Kidney tubule cell (primary cell): ENCODE results near the gene CD68.

Experiments
- DNase-seq: peaks from one replicate; pipeline ENCODE4 v3.0.0-alpha.2; 2018; ENCODE audit warnings: low spot score

CD68 gene

GRCh38 chr17:7579001-7579833 is at the start of gene CD68:
Gene CD68, plus strand, starts transcription at chr17:7579638. Its CDS starts 40 bp downstream, at chr17:7579678.
- peak; percentile 97 for DNase-seq

- DNase-seq: peak; percentile 4
Observed at GRCh38 chr17:7530023-7530900, 49.2 kb upstream of the CD68 start.

DNA sequence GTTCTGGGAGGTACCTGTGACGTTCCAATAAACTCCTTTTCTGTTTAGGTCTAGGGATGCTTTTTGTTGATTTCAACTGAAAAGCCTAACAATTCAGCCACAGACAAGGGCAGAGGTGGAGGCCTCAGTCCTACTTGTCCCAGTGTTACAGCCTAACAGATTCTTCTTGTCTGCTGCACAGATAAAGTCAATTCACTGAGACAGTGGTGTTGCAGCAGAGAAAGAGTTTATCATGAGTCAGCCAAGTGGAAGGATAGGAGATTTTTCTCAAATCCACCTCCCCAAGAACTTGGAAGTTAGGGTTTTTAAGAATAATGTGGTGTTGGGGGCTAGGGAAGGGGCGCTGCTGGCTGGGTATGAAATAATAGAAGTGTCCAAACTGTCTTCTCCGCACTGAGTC is 41.4 kb upstream of the CD68 start:
- no peak for DNase-seq

GRCh38 chr17:7538891-7539545 is 40.4 kb upstream of the CD68 start:
- peak; percentile 67 for DNase-seq

DNA sequence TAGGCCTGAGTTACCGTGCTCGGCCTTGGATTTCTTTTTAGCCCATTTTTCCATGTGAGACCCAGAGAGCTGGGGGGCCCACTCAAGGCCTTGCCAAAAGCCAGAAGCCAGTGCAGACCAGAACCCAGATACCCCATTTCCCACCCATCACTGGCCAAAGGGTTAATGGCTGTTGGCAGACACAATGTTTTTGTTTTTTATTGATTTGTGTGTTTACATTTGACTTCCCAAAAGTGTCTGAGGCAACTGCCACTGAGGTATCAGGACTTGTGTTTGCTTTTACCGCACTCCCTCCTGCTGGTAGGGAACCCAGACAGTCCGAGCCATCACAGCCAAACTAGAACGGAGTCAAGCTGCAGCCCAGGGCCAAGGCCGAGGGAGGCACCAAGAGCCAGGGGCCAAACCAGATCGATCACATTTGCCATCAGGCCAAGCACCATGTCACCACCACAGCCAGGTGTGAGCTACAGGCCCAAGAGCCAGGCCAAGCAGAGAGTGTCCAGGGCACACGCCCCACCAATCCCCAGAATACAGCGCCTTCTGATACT is 38.3 kb upstream of the CD68 start:
- DNase-seq: no peak

DNA sequence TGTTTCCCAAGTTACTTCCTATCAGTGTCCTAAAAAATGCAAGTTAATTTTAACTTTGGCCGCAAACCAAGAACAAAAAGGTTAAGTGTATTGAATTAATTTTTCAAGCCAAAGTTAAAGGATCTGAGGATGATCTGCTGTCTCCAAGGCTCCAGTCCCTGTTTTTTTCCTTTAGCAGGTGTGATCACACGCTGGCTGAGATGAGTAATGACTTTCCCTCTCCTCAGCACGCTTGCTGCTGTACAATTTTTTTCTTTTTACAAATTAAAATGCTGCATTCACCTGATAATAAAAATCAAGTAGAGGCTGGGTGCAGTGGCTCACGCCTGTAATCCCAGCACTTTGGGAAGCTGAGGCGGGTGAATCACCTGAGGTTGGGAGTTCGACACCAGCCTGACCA is 34.5 kb upstream of the CD68 start:
- no peak for DNase-seq

GRCh38 chr17:7548585-7549400 is 30.6 kb upstream of the CD68 start, which contains the start of gene TNFSF12:
Gene TNFSF12, plus strand, starts transcription at chr17:7549058. Its CDS starts 96 bp downstream, at chr17:7549154.
- peak; percentile 44 for DNase-seq

- peak; percentile 36 for DNase-seq
Observed at GRCh38 chr17:7549401-7550055, 29.9 kb upstream of the CD68 start.

DNA sequence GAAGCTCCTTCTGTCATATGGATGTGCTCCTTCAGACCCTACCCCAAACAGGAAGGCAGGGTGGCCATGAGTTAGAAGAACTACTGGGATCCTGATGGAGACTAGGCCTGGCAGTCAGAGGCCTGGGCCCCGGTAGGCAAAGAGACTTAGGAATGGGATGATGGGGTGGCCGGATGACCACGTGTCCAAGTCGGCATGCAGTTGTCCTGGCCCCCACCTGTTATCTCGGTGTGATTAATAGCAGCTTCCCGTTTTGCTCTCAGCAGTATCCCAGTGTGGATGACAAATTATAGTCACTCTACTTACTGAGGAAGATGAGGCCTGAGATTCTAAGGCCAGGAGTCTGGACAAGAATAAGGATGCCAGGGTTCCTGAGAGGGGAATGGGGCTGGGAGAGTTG is 29.1 kb upstream of the CD68 start:
- no peak for DNase-seq

DNA sequence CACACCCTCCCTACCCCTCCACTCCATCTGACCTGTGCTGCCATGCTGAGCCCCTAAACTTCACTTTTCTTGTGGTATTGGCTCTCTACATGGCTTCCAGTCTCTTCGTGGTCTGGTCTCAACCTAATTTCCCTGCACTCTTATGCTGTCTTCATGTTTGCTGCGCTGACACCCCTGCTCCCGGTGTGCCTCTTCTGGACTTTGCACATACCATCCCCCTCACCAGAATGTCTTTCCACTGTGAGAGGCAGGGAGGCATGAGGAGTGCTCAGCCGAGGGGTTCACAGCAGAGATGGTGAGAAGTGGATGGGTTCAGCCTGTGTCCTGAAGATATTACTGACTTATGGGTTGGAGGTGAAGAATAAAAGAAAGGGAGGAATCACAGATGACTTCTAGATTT is 28.0 kb upstream of the CD68 start:
- DNase-seq: no peak

DNA sequence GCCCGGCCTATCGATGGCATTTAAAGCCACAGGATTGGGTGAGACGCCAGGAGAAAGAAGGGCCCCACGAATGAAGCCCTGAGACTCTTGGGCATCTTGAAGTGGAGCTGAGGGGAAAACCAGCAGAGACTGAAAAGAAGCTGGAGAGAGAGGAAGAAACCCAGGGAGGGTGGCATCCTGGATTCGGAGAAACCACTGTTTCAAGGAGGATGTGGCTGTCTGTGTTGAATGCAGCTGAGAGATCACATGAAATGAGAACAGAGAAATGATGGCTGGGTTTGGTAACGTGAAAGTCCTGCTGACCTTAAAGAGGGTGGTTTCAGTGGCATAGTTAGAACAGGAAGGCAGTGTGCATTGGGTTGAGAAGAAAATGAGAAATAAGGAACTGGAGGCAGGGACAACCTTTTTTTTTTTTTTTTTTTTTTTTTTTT is 26.8 kb upstream of the CD68 start:
- DNase-seq: no peak

DNA sequence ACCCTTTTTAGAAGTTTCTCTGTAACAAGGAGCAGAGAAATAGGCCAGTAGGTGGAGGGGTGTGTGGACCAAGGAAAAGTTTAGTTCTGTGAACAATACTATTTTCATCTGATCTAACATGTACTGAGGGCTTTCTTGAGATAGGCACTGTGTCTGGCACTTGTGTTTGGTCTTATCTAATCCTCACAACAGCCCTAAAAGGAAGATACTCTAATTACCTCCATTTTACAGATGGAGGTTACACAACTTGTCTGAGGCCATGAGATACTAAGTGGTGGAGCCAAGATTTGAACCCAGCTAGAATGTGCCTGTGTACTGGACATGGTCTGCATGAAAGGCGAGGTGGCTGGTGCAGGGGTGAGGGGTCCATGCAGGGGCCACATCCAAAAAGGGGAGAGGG is 26.1 kb upstream of the CD68 start:
- DNase-seq: no peak

GRCh38 chr17:7555320-7555948 is 24.0 kb upstream of the CD68 start:
- DNase-seq: no peak

GRCh38 chr17:7556627-7557026 is 22.8 kb upstream of the CD68 start:
- DNase-seq: no peak

DNA sequence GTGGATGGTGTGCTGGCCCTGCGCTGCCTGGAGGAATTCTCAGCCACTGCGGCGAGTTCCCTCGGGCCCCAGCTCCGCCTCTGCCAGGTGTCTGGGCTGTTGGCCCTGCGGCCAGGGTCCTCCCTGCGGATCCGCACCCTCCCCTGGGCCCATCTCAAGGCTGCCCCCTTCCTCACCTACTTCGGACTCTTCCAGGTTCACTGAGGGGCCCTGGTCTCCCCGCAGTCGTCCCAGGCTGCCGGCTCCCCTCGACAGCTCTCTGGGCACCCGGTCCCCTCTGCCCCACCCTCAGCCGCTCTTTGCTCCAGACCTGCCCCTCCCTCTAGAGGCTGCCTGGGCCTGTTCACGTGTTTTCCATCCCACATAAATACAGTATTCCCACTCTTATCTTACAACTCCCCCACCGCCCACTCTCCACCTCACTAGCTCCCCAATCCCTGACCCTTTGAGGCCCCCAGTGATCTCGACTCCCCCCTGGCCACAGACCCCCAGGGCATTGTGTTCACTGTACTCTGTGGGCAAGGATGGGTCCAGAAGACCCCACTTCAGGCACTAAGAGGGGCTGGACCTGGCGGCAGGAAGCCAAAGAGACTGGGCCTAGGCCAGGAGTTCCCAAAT is 22.2 kb upstream of the CD68 start:
- no peak for DNase-seq

DNA sequence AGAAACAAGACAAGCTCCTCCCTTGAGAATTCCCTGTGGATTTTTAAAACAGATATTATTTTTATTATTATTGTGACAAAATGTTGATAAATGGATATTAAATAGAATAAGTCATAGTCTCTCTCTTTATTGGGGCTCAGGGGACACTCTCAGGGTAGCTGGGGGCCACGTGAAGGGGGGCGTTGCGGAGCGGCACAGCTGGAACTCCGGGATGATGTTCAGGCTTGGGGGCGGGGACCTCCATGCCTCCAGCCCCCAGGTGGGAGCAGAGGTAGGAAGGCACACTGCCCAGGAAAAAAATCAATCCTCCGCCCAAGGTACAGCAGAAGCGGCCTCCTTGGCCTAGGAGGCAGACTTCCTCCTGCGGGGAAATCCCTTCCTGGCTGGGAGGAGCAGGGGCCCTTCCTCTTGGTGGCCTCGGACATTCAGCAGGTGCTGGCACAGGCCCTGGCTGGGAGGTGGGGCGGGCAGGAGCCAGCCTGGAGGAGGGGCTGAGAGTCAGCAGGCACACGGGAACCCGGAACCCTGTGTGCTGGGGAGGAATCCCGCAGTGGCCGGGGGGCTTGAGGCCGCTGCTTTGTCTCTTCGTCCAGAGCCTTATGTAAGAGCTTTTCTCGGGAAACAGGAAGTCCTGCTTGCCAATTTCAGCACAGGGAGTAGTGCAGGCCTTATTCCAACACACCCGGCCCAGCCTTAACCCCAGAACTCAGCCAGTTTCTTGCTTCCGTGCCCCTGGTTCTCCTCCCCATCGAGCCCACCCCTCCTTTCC is 21.5 kb upstream of the CD68 start:
- DNase-seq: peak; percentile 94

- peak; percentile 41 for DNase-seq
Observed at GRCh38 chr17:7558544-7559319, 20.7 kb upstream of the CD68 start, which contains the start of gene TNFSF13. Gene TNFSF13, plus strand, starts transcription at chr17:7558750. Its CDS starts 290 bp downstream, at chr17:7559040.
